B cell (primary cell): ENCODE measurements around the gene ELL. TPM values are rescaled to one million over a fixed set of nuclear protein-coding genes. Genes with fewer than 3 reads are reported as not detected.

Source experiments
- ATAC-seq: fragments of 200-7000 bp; cut with Tn5 transposase; one replicate; pipeline ENCODE4 v1.10.0; 2021; ENCODE audit warnings: low read depth, mild to moderate bottlenecking, moderate number of reproducible peaks, moderate library complexity
- CTCF ChIA-PET: fragments of 350-600 bp; sonication (Branson Sonifier 250); formaldehyde crosslinking; loops from one replicate; lab custom pipeline; 2021; ENCODE audit warnings: antibody characterized with exemption, inconsistent platforms; lab: Charles Lee
- POLR2A ChIA-PET: fragments of 350-600 bp; sonication (Branson Sonifier 250); formaldehyde crosslinking; loops from one replicate; lab custom pipeline; 2021; ENCODE audit warnings: antibody characterized with exemption; lab: Charles Lee
- DNase-seq: peaks from one replicate; pipeline ENCODE4 v3.0.0; 2013
- H2AFZ ChIP-seq: 2 replicates; pipeline ENCODE4 v1.6.1; 2012; ENCODE audit warnings: mild to moderate bottlenecking, low read depth, low read length; ENCODE audit not compliant: insufficient read depth, poor library complexity, severe bottlenecking
- H3K27ac ChIP-seq, 2 donors: 1 replicate in 1 of 2; 2 replicates in 1 of 2; pipeline ENCODE4 v1.5.1; 2012 to 2013; ENCODE audit warnings: low read length in 2 of 2, mild to moderate bottlenecking in 2 of 2, moderate library complexity in 1 of 2
- H3K27me3 ChIP-seq, 4 experiments: fragments of 200-600 bp in 1 of 4; sonication (generic) in 1 of 4; replicated peaks in 1 of 4; 1 replicate in 2 of 4; 2 replicates in 2 of 4; pipeline versions ENCODE4 v1.6.1 to v1.7.0; 2013 to 2016; ENCODE audit warnings: low read length in 3 of 4, mild to moderate bottlenecking in 2 of 4, mixed read lengths in 1 of 4, moderate library complexity in 1 of 4; ENCODE audit not compliant: insufficient read depth in 4 of 4, control insufficient read depth in 3 of 4; ENCODE audit errors: control extremely low read depth in 1 of 4
- H3K36me3 ChIP-seq, 2 experiments: replicated peaks in 1 of 2; 1 replicate in 1 of 2; 2 replicates in 1 of 2; pipeline versions ENCODE4 v1.6.1 to v1.7.1; 2013; ENCODE audit warnings: low read length in 1 of 2; ENCODE audit not compliant: insufficient read depth in 2 of 2, control insufficient read depth in 1 of 2; ENCODE audit errors: control extremely low read depth in 1 of 2, extremely low read depth in 1 of 2
- H3K4me1 ChIP-seq, 2 donors: fragments of 200-600 bp in 1 of 2; sonication (generic) in 1 of 2; 1 replicate in 1 of 2; 2 replicates in 1 of 2; pipeline versions ENCODE4 v1.5.1 to v1.6.1; 2013 to 2017; ENCODE audit warnings: low read length in 2 of 2; ENCODE audit not compliant: control insufficient read depth in 2 of 2, insufficient read depth in 2 of 2
- H3K4me2 ChIP-seq: replicated peaks from 2 replicates; pipeline ENCODE3; 2012; ENCODE audit warnings: mild to moderate bottlenecking, low read depth, low read length; ENCODE audit not compliant: poor library complexity, severe bottlenecking
- H3K4me3 ChIP-seq, 5 experiments: fragments of 200-600 bp in 1 of 5; sonication (generic) in 1 of 5; 1 replicate in 3 of 5; 2 replicates in 2 of 5; pipeline versions ENCODE4 v1.5.1 to v1.7.0; 2011 to 2016; ENCODE audit warnings: low read length in 4 of 5, mild to moderate bottlenecking in 4 of 5, low read depth in 2 of 5, control low read depth in 1 of 5, moderate library complexity in 1 of 5; ENCODE audit not compliant: insufficient read depth in 1 of 5; ENCODE audit errors: control extremely low read depth in 1 of 5, extremely low read depth in 1 of 5
- H3K79me2 ChIP-seq: fragments of 200-600 bp; sonication (generic); one replicate; pipeline ENCODE4 v1.6.0; 2016; ENCODE audit warnings: low read length; ENCODE audit not compliant: control insufficient read depth, insufficient read depth
- H3K9ac ChIP-seq: fragments of 200-600 bp; sonication (generic); 2 replicates; pipeline ENCODE4 v1.6.1; 2017; ENCODE audit warnings: mild to moderate bottlenecking, low read length, moderate library complexity
- H3K9me3 ChIP-seq, 3 donors: one replicate each; pipeline versions ENCODE4 v1.6.1 to v1.7.1; 2013; ENCODE audit warnings: low read length in 2 of 3; ENCODE audit not compliant: control insufficient read depth in 2 of 3, insufficient read depth in 1 of 3; ENCODE audit errors: control extremely low read depth in 1 of 3
- H4K20me1 ChIP-seq: 2 replicates; pipeline ENCODE4 v1.6.0; 2012; ENCODE audit warnings: mild to moderate bottlenecking, low read length; ENCODE audit not compliant: insufficient read depth, control insufficient read depth, poor library complexity, severe bottlenecking
- H3K27ac Mint-ChIP-seq: one replicate; pipeline ENCODE4 v1.8.0; 2021; ENCODE audit warnings: mixed read lengths
- H3K27me3 Mint-ChIP-seq: one replicate; pipeline ENCODE4 v1.8.0; 2021; ENCODE audit warnings: mixed read lengths
- H3K4me1 Mint-ChIP-seq: one replicate; pipeline ENCODE4 v1.8.0; 2021; ENCODE audit warnings: mixed read lengths
- H3K4me3 Mint-ChIP-seq: one replicate; pipeline ENCODE4 v1.8.0; 2021; ENCODE audit warnings: mixed read lengths
- H3K9me3 Mint-ChIP-seq: one replicate; pipeline ENCODE4 v1.8.0; 2022; ENCODE audit warnings: mixed read lengths; ENCODE audit not compliant: insufficient read depth
- CTCF ChIP-seq: fragments of 200-600 bp; IDR thresholded peaks from one replicate; pipeline ENCODE4 v1.8.0; 2022; ENCODE audit warnings: antibody characterized with exemption, mild to moderate bottlenecking
- EZH2 ChIP-seq: IDR thresholded peaks from 2 replicates; pipeline ENCODE4 v1.6.1; 2012; ENCODE audit warnings: borderline replicate concordance, low read depth, mild to moderate bottlenecking, moderate library complexity, low read length; ENCODE audit not compliant: insufficient read depth, poor library complexity, severe bottlenecking
- WGBS: methylation state at CpG from one replicate; pipeline ENCODE4 v1.1.5; 2013; ENCODE audit warnings: missing lambda C conversion rate; ENCODE audit not compliant: insufficient coverage; 5-methylcytosine and 5-hydroxymethylcytosine counted together
- intact Hi-C: fragments of 100-400 bp; cut with micrococcal nuclease; formaldehyde crosslinking; loops from one replicate; pipeline ENCODE4 v1.10.0; 2022
- polyA plus RNA-seq: library from polyadenylated mRNA; depleted of rRNA; stranded (reverse); fragments of >200 nt; gene quantifications from 2 replicates; pipeline ENCODE4 v1.2.3, GENCODE V29; 2012
- total RNA-seq, 2 donors: library from RNA; stranded (reverse); fragments of 120-200 nt in 1 of 2; gene quantifications; 1 replicate in 1 of 2; 2 replicates in 1 of 2; pipeline versions ENCODE4 v1.2.3 to v1.2.4, GENCODE V29; 2013 to 2022

The ELL gene
- total and polyA plus RNA-seq, 2 donors (not counting 1 experiment from before 2014, with no cell fraction given) = 21.2 to 31.4 TPM

- Histone ChIP-seq H3K79me2 (no peaks in the 10 kb centered on the region), H3K4me1 (no peaks in the 10 kb centered on the region), H3K27me3 (no peaks in the 10 kb centered on the region), H3K4me2 (no peak overlapping the region), H3K4me3 (no peak overlapping the region), H3K9me3 (no peaks in the 10 kb centered on the region), H2AFZ (no peak overlapping the region), H3K27ac (no peak overlapping the region), H3K36me3 (no peaks in the 10 kb centered on the region), H4K20me1 (no peaks in the 10 kb centered on the region), H3K9ac (no peak overlapping the region)
- Mint-ChIP-seq H3K4me1 (no peaks in the 10 kb centered on the region), H3K27ac (no peak overlapping the region), H3K27me3 (no peaks in the 10 kb centered on the region), H3K9me3 (no peaks in the 10 kb centered on the region), H3K4me3 (no peak overlapping the region)
- no peak for DNase-seq
- no peak for TF ChIP-seq CTCF
- no peak for TF ChIP-seq EZH2
- ATAC-seq = no peak
- CTCF ChIA-PET = interaction anchor here (0.9 kb wide), 1 partner anchor 20 kb away, joined by 3 read pairs; the partner anchor contains the start of gene UBA52
- intact Hi-C loops = no loop called here
- 83% methylated on average over 3 of the region's 6 CpGs for WGBS
- POLR2A ChIA-PET = interaction anchor here (0.6 kb wide), 1 partner anchor 10 kb away, joined by 4 read pairs; no protein-coding TSS in a partner anchor
Observed at GRCh38 chr19:18551631-18552030, 29.8 kb upstream of the ELL start.

GRCh38 chr19:18543814-18544475, 22.1 kb upstream of the ELL start:
- ChIA-PET CTCF (interaction anchor here (0.5 to 2.0 kb wide), 7 partner anchors 13 to 623 kb away, joined by 3 to 11 read pairs (median 4); partner anchors contain the start of genes KXD1 and REX1BD), POLR2A (interaction anchor here (0.7 to 3.4 kb wide), 4 partner anchors 12 to 319 kb away, joined by 3 to 32 read pairs (median 12); partner anchors contain the start of genes ELL and KXD1)
- Histone ChIP-seq H3K9me3 (no peaks in the 10 kb centered on the region), H3K4me2 (peak overlapping the region; percentile 91), H3K27me3 (no peaks in the 10 kb centered on the region), H3K4me1 (peaks cover 14 to 20% of the 10 kb centered on the region in 2 donors), H3K36me3 (peaks cover 0 to 19% of the 10 kb centered on the region in 2 experiments), H3K79me2 (peaks cover 20% of the 10 kb centered on the region), H3K9ac (peak overlapping the region; percentile 69), H3K27ac (peak overlapping the region; percentile 51 to 54), H4K20me1 (no peaks in the 10 kb centered on the region), H3K4me3 (peak overlapping the region; percentile 42 to 73 (median 67)), H2AFZ (peak overlapping the region; percentile 83)
- peak overlapping the region; percentile 96 for H3K27ac Mint-ChIP-seq
- peaks cover 20% of the 10 kb centered on the region for H3K4me1 Mint-ChIP-seq
- no peaks in the 10 kb centered on the region for H3K9me3 Mint-ChIP-seq
- 0% methylated on average over 8 of the region's 12 CpGs for WGBS
- ATAC-seq = peak; percentile 51
- no peaks in the 10 kb centered on the region for H3K27me3 Mint-ChIP-seq
- DNase-seq = peak; percentile 79
- intact Hi-C loops = loop anchor here (1.0 to 5.0 kb wide), 4 partner anchors 13 to 43 kb away; partner anchors contain the start of genes ELL, KXD1, REX1BD and UBA52
- TF ChIP-seq CTCF = no peak
- TF ChIP-seq EZH2 = no peak
- peak overlapping the region; percentile 96 for H3K4me3 Mint-ChIP-seq
